NCI-H1092 treated with DMSO at 0.1 percent for 48 hours (cell line): ENCODE results near the gene PFN3.
A peak's percentile ranks its signal among the peaks of the same experiment; 100 is the strongest.

ENCODE experiments used
- DNase-seq: peaks from one replicate; lab custom pipeline; 2025; lab: John Stamatoyannopoulos, UW

Gene PFN3

DNA sequence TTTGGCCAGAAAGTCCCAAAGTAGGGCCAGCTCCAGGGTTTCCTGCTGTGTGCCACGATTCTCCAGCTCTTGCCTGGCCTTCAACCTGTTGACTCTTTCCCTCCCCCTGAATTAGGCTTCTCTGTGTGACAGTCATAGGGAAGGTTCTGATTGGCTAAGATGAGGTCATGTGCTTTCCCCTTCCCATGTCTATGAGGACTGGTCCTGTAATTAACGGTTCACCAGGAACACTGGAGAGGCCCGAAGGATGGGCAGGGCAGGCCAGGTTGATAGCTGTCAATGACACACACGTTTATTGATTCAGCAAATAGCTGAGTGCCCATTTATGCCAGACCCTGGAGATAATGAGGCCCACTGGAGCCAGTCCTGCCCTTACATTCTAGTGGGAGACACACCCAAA is 37.2 kb upstream of the PFN3 start:
- DNase-seq = no peak

DNA sequence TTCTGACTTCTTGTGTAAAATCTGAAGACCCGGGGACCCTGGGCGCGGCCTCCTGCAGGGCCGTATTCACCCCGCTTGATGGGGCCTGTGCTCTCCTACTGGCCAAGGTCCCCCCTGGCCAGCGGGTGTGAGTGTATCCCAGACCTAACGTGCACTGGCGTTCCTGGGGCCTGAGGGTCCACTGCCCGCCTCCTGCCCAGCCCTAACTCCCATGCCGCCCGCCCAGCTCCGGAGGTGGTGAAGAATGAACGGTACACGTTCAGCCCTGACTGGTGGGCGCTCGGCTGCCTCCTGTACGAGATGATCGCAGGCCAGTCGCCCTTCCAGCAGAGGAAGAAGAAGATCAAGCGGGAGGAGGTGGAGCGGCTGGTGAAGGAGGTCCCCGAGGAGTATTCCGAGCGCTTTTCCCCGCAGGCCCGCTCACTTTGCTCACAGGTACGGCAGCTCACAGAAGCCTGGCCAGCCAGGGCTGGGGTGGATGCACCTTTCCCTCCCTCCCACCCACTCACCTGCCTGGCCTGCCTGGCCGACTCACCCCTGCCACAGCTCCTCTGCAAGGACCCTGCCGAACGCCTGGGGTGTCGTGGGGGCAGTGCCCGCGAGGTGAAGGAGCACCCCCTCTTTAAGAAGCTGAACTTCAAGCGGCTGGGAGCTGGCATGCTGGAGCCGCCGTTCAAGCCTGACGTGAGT is 35.5 kb upstream of the PFN3 start:
- no peak for DNase-seq

DNA sequence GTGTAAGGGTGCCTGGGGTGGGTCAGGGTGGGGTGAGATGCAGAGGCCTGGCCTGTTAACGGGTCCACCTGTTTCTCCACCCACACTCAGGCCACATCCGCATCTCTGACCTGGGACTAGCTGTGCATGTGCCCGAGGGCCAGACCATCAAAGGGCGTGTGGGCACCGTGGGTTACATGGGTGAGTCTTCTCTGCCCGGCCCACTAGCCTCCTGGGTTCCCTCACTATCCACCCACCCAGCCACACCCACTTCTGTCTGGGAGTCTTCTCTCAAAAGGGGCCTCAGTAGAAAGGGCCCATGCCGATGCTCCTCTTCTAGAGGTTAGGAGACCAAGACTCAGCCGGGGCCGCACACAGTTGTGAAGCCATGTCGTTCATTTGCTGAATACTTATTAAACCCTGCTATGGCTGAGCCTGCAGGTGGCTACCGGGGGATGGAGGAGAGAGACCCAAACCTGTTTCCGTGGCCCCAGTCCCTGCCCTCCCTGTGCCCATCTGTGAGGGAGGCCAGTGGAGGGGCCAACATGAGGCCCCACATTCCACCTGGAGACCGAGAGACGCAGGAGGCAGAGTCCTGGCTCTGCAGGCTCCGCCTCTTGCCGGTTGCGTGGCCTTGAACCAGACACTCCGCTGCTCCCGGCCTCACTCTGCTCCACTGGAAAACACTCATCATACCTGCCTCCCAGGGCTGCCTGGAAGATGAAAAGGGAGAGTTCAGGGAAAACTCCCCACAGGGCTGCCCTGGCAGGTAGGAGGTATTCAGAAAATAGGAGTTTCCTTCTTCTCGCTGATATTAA is 34.7 kb upstream of the PFN3 start:
- DNase-seq = no peak

DNA sequence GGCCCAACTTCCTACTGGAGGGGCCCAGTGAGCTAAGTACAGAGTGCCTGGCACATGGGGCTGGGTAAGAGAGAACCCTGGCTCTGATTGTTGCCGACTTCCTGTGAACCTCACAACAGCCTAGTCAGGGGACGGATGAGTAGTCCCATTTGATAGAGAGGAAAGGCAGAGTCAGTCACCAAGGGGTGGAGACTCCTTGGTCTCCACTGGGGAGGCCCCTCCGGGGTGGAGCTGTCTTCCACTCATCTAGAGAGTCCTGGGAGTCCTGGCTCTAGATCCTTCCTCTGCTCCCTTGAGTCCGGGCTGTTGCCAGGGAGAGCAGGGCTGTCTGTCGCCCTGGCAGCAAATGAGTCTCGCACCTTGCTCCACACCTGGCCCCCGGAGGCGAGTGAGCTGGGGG is 34.0 kb upstream of the PFN3 start:
- DNase-seq = no peak

DNA sequence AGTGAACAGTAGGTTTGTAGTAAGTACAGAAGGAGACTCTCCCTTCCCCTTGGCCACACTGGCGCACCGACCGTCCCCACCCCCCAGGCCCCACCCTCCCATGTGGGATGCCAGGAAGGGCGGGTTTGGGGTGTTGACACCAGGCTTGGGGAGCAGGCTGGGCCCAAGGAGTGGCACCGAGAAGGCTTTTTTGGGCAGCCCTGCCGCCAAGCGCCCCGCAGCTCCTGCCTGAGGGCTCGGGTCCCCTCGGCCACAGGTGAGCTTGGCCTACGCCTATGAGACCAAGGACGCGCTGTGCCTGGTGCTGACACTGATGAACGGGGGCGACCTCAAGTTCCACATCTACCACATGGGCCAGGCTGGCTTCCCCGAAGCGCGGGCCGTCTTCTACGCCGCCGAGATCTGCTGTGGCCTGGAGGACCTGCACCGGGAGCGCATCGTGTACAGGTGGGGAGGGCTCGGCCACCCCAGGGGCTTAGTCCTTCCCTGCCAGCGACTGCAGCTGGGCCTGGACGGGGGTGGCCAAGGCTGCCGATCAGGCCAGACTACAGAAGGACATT is 33.3 kb upstream of the PFN3 start:
- no peak for DNase-seq

DNA sequence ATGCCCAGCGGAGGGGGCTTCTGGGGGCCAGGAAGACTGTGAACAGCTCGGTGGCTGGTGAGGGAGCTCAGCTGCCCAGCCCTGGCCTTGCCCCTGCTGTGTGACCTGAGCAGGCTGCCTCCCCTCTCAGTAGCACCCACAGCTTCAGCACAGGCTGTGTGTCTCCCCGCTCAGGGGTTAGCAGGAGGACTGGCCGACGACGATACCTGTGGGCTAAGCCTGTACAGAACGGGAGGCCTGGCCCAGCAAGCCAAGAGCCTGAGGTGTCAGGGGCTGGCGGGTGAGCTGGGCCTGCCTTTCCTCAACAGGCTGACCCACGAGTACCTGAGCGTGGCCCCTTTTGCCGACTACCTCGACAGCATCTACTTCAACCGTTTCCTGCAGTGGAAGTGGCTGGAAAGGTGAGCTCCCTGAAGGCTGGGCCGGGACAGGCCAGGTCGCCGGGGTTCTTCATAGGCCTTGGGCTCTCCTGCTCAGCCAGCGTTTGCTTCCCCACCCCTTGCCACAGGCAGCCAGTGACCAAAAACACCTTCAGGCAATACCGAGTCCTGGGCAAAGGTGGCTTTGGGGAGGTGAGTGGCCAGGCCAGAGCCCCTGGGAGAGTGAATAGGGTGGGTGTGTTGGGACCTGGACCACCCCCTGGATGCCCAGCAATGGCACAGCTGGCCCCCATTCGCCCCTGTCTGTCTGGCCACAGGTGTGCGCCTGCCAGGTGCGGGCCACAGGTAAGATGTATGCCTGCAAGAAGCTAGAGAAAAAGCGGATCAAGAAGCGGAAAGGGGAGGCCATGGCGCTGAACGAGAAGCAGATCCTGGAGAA is 32.6 kb upstream of the PFN3 start:
- DNase-seq = no peak

DNA sequence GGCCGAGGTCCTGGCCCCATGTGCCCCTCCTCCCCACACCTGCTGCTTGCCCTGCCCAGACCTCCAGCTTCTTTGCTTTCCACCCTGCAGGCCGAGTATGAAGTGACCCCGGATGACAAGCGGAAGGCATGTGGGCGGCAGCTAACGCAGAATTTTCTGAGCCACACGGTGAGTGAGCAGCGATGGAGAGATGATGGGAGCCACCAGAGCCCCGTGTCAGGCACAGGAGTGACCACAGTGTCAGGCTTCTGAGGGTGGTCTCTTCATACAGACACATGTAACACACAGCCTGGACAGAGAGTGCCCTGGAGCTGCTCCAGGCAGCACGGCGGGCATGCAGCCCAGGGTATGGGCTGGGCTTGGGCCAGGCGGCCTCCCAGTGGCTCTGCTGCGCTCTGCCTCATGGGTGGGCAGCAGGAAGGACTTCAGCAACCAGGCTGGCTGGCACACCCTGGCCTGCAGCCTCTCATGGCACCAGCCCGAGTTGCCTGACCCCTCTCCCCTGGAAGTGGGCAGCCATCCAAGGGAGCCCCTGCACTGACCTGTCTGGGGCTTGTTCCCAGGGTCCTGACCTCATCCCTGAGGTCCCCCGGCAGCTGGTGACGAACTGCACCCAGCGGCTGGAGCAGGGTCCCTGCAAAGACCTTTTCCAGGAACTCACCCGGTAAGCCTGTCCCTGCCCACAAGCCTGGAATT is 31.8 kb upstream of the PFN3 start:
- no peak for DNase-seq

DNA sequence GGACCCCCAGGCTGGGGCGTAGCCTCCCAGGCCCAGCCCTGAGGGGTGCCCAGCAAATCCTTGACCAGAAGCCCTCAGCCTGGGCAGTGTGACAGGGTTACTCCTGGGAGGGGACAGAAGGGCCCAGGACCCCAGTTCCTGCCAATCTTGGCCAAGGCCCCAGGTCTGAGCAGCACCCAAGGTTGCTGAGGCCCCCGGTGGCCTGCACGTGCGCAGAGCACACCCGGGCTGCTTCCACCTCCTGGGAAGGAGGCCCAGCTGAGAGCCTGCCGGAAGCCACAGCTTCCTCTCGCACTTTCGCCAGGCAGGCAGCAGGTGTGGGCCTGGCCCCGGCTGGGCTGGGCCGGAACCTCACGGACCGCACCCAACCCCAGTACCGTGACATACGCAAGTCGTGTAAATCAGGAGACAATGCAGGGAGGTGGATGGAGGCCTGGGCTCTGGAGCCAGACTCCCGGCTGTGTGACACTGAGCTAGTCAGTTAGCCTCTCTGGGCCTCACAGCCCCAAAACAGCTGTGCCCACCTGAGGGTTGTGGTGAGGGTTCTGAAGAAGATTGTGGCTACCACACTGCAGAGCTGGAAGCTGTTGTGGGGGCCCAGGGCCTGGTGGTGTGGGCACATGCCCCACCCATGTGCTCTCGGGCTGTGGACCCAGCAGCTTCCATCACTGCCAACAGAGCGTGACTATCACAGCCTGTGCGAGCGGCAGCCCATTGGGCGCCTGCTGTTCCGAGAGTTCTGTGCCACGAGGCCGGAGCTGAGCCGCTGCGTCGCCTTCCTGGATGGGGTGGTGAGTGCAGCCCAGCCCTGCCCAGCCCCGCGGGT is 31.1 kb upstream of the PFN3 start:
- no peak for DNase-seq

DNA sequence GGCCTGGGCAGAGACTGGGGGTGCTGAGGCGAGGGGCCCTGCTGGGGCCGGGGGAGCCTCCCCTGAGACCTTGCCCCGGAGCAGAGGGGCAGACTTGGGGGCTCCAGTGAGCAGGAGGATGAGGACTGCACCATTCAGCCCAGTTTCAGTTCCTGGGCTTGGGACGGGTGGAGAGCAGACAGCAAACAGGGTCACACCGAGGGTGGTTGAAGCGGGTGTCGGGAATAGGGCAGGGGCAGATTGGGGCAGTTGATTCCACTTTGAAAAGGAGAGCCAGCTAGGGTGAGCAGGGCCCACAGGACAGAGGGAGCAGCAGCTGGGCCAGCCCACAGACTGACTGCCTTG is 30.5 kb upstream of the PFN3 start:
- DNase-seq = no peak

DNA sequence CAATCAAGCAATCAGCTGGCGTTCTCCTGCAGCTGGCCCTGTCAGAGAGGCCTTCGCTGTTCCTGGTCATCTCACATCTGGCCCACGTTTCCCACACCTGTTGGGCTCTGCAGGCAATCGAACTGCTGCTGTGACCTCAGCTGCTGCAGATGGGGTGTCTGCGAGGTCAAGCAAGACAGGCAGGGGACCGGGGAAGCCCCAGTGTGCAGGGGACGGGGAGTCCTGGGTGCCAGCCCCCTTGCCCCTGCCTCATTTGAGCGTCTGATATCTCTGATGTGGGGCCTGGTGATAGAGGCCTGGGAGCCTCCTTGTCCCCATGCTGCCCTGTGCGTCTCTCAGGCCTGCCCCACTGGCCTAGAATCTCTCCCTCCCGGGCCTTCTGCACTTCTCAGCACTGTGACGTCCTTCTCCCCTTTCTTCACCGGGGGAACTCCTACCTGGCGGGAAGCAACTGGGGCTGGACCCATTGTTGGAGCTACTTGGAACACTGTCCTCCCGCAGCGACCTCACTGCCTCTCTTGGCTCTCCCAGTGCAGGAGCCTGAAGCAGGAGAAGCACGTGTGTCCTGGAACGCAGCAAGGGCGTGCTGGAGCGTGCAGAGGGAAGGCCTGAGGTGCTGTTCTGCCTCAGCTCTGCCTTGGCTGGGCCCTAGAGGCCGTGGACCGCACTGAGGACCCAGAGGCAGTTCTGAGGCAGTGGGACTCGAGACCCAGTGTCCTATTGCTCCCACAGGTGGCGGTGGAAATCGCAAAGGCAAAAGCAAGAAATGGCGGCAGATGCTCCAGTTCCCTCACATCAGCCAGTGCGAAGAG is 29.9 kb upstream of the PFN3 start:
- no peak for DNase-seq

DNA sequence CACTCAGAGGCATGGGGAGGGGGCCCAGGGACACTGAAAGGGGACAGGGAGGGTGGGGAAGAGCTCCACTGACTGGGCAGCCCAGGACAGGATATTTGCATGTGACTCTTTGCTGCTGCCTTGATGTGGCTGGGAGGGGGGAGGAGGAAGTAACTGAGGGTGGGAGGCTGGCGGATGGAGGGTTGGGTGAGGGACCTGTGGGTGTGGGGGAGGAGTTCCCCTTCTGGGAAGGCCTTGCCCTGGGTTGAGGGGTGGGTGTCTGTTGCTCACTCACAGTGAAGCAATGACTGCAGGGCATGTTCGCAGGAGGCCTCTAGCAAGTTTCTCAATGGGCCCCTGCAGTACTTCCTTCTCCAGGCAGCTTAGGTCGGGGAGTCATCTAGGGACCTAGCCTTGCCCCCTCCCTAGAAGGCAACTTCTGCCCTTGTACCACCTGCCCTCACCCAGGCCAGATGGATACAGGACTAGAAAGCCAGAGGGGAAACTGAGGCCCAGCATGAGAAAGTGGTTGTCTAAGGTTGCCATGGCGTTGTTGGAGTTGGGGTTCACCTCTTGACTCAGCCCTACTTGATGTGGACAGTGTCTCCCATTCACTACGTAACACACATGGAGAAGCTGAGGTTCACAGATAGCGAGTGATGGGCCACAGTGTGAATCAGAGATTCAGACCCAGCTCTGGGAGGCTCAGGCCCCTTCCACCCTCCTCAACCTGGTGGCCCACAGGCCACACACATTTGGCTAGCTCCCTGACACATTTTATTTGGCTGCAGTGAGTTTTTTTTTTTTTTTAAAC is 29.0 kb upstream of the PFN3 start:
- no peak for DNase-seq

DNA sequence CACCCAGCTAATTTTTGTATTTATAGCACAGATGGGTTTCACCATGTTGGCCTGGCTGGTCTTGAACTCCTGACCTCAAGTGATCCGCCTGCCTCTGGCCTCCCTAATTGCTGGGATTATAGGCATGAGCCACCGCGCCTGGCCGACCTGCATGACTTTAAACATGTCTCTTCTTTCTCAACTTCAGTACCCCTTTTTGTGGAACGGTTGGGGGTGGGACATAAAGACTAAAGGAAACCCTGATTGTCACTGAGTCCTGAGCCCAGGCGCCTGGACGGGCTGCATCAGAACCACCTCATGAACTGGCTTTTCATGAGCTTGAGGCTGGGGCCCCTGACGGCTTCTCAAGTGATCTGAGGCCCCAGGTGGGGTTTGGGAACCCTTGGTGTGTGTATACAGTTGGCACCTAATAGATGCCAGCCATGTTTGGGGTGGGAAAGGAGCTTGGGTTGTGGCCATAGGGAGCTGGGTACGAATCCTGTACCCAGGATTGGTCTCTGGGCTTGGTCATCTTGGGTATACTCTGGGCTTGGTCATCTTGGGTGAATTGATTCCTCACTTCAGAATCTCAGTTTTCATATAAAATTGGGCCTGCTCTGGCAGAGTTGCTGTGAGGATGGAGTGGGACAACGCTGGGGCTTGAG is 28.2 kb upstream of the PFN3 start:
- no peak for DNase-seq

DNA sequence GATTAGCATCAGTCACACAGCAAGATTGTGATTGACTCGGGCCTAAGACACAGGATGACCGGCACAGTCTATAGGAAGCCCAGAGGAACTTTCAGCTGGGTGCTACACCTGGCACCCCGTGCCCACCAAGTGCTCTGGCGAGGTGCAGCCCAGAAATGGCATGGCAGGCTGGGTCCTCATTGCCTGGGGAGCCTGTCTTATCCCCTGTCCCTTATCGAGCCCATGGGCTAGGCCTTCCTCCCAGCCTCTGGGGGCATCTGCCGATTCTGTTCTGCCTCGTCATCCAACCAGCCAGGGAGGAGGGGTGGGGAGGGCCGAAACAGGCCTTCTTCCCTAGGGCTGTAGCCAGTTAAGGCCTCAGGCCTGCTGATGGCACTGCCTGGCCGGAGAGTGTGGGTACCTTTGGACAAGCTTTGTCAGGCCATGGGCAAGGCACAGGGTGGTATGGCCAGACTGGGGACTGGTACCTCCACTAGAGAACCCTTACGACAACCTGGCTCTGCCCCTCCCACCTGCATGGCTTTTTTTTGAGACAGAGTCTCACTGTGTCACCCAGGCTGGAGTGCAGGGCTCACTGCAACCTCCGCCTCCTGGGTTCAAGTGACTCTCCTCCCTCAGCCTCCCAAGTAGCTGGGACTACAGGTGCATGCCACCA is 27.6 kb upstream of the PFN3 start:
- no peak for DNase-seq

DNA sequence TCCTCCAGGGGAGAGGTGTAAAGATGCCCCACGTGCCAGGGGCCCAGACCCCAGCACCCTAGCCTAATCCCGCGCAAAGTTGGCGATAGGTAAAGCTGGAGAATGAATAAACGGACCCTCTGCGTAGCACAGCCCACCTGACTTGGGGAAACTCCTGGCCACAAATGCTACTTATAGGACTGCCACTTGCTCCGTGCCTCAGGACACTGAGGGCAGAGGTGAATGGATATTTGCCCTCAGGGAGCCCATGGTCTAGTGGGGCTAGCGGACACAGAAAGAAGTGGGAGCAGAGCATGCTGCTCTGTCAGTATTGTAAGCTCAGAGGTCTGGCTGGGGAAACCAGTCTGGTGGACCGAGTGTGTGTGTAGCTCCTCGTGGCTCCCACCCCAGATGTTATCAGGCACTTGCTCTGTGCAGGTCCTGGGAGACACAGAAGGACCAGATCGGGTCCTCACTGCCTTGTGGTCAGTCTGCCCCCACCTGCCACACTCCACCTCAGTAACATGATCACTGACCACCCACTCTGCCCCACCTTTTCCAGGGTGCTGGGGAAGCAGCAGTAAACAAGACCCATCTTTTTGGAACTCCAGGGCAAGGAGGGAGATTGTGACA is 26.9 kb upstream of the PFN3 start:
- DNase-seq = no peak

DNA sequence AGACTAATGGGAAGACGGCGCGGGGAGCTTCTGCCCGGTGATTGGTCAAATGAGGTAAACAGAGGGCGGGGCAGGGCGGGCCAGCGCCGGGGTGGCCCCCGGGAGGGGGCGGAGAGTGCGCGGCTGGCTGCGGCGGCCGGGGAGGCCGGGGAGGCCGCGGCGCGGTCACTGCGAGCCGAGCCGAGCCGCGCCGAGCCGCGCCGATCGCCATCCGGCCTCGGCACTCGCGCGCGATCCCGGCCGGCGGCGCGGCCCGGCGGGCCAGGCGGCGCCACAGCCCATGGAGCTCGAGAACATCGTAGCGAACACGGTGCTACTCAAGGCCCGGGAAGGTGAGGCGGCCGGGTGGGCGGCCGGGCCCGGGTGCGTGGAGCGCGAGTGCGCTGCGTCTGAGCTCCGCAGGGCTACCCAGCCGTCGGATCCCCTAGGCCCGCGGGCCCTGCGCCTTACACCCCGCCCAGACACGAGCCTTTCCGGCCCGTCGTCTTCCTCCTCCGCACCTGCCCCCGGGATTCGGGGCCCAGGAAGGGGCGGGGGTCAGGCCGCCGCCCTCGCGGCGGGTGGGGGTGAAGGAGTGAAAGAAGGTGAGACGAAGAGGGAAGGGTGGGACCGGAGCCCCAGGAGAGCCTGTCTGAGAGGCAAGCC is 26.2 kb upstream of the PFN3 start, which contains the start of gene GRK6:
TSS of gene GRK6 (plus strand) at position 111 of the 645 bp plus-strand sequence. CDS start at position 281, 170 bp downstream.
- DNase-seq = no peak

DNA sequence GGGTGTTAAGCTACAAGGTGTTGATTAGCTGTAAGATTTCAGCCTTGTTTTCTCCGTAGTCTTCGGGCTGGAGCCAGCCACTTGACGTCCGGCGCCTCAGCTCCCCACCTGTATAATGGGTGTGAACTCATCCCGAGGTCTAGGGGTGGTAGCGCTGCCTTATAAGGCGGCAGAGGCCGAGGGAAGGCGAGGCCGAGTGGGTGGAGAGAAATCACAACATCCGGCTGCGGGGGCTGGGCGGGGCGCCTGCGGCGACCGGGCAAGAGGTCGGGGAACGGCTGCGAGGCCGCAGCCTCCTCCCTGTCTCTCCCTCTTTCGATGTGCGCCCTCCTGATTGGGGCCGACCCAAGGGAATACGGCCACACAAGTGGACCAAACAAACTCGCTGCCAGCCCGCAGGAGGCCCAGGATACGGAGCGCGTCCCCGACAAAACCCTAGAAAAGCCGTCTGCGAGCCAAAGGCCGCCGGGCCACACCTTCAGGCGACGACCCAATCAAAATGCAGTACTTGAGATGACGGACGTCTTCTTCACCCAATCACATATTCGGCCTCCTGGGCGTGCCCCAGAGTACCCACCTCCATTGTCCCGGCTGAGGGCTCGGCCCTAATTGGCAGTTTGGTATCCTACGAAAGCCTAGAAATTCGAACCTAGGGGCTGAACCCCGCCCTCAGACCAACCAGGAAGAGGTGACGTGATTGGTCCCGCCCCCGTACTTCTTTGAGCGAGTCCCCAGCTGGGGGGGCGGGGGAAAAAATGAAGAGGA is 25.5 kb upstream of the PFN3 start:
- DNase-seq = peak; percentile 99
